Fibroblast of mammary gland (primary cell): ENCODE results near the gene PHF21B.
A peak's percentile ranks its signal among the peaks of the same experiment; 100 is the strongest.
"Not testable (repeated sequence)": the region's sequence is repeated elsewhere in the genome, so short reads cannot be mapped to it uniquely, and the experiment has no call there.

Experiments
- DNase-seq: peaks from one replicate; pipeline ENCODE4 v3.0.0-alpha.2; 2010; ENCODE audit warnings: low read depth
- H3K4me3 ChIP-seq: 2 replicates; pipeline ENCODE4 v1.5.1; 2011; ENCODE audit warnings: low read depth, mild to moderate bottlenecking, low read length, moderate library complexity; ENCODE audit not compliant: control insufficient read depth
- CTCF ChIP-seq: conservative IDR thresholded peaks from 2 replicates; pipeline ENCODE4 v1.5.1; 2011; ENCODE audit warnings: low read depth, low read length, inconsistent platforms; ENCODE audit not compliant: control insufficient read depth, insufficient read depth

PHF21B gene

GRCh38 chr22:45009606-45010531, at the start of gene PHF21B:
Gene PHF21B, minus strand, starts transcription at chr22:45010005. Its CDS starts 456 bp downstream, at chr22:45009549.
- H3K4me3 ChIP-seq = peak within 1 kb of the TSS; percentile 36
- no peak for TF ChIP-seq CTCF
- peak; percentile 9 for DNase-seq

GRCh38 chr22:45059296-45059695, 49.5 kb upstream of the PHF21B start:
- no peak for TF ChIP-seq CTCF
- DNase-seq = no peak
- H3K4me3 ChIP-seq = no peak overlapping the region

- DNase-seq = no peak
- no peak for TF ChIP-seq CTCF
- no peak overlapping the region for H3K4me3 ChIP-seq
Observed at GRCh38 chr22:45058622-45058912, 48.8 kb upstream of the PHF21B start.

GRCh38 chr22:45055936-45056335, 46.1 kb upstream of the PHF21B start:
- DNase-seq = no peak
- no peak for TF ChIP-seq CTCF
- H3K4me3 ChIP-seq = no peak overlapping the region

GRCh38 chr22:45053571-45053970, 43.8 kb upstream of the PHF21B start:
- no peak for TF ChIP-seq CTCF
- H3K4me3 ChIP-seq = no peak overlapping the region
- DNase-seq = no peak

- no peak for TF ChIP-seq CTCF
- no peak overlapping the region for H3K4me3 ChIP-seq
- no peak for DNase-seq
Observed at GRCh38 chr22:45053094-45053493, 43.3 kb upstream of the PHF21B start.

- not testable (repeated sequence) for DNase-seq, H3K4me3 ChIP-seq
Observed at GRCh38 chr22:45052665-45053064, 42.9 kb upstream of the PHF21B start.
